ENCODE data around the gene PIK3CD.
"Not testable (repeated sequence)": the region's sequence is repeated elsewhere in the genome, so short reads cannot be mapped to it uniquely, and the experiment has no call there.

PIK3CD gene

GRCh38 chr1:9624081-9624480 lies 27.4 kb upstream of the PIK3CD start:
- H3K4me3 ChIP-seq (ENCODE audit: low read depth, low read length) = no peak overlapping the region
- TF ChIP-seq CTCF (IDR thresholded peaks at IDR 0.05; ENCODE audit: borderline replicate concordance, insufficient read depth, low read depth, low read length) = no peak

GRCh38 chr1:9625030-9625429 lies 26.5 kb upstream of the PIK3CD start:
- H3K4me3 ChIP-seq (ENCODE audit: low read depth, low read length) = not testable (repeated sequence)

GRCh38 chr1:9626201-9626608 lies 25.3 kb upstream of the PIK3CD start:
- peak overlapping the region; percentile 18 for H3K4me3 ChIP-seq (ENCODE audit: low read depth, low read length)
- TF ChIP-seq CTCF (IDR thresholded peaks at IDR 0.05; ENCODE audit: borderline replicate concordance, insufficient read depth, low read depth, low read length) = no peak

GRCh38 chr1:9628541-9629444 lies 22.7 kb upstream of the PIK3CD start:
- no peak for TF ChIP-seq CTCF (IDR thresholded peaks at IDR 0.05; ENCODE audit: borderline replicate concordance, insufficient read depth, low read depth, low read length)
- H3K4me3 ChIP-seq (ENCODE audit: low read depth, low read length) = peak overlapping the region; percentile 86

GRCh38 chr1:9629445-9630201 lies 21.9 kb upstream of the PIK3CD start:
- H3K4me3 ChIP-seq (ENCODE audit: low read depth, low read length) = peak overlapping the region; percentile 86
- no peak for TF ChIP-seq CTCF (IDR thresholded peaks at IDR 0.05; ENCODE audit: borderline replicate concordance, insufficient read depth, low read depth, low read length)

- peak overlapping the region; percentile 86 for H3K4me3 ChIP-seq (ENCODE audit: low read depth, low read length)
- TF ChIP-seq CTCF (IDR thresholded peaks at IDR 0.05; ENCODE audit: borderline replicate concordance, insufficient read depth, low read depth, low read length) = no peak
These were observed 21.0 kb upstream of the PIK3CD start for GRCh38 chr1:9630331-9631111.

- H3K4me3 ChIP-seq (ENCODE audit: low read depth, low read length) = no peak overlapping the region
- TF ChIP-seq CTCF (IDR thresholded peaks at IDR 0.05; ENCODE audit: borderline replicate concordance, insufficient read depth, low read depth, low read length) = no peak
These were observed 19.9 kb upstream of the PIK3CD start for GRCh38 chr1:9631613-9632012.

All from GM12875 (cell line).